Measurements from ENCODE around the gene SSBP3. TPM values are rescaled to one million over a fixed set of nuclear protein-coding genes. Genes with fewer than 3 reads are reported as not detected.
"Not testable (repeated sequence)": the region's sequence is repeated elsewhere in the genome, so short reads cannot be mapped to it uniquely, and the experiment has no call there.

SSBP3 gene
- polyA plus RNA-seq, 1 donor: 52.0 TPM

DNA sequence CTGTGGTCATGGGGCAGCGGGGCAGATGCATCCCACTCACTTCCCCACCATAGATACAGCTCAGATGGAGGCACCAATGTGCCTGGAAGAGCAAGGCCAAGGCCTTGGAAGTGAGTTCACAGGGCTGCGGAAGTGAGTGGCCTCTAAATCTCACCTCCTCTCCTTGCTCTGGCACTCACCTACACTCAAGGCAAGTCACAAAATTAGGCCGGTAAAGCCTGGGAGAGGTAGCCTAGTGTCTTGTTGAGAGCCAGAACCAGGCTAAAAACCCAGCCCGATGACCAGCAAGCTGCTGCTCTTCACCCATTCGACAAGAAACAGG, 57.5 kb downstream of the SSBP3 start:
- no peak for DNase-seq (ENCODE audit: low read depth)

DNA sequence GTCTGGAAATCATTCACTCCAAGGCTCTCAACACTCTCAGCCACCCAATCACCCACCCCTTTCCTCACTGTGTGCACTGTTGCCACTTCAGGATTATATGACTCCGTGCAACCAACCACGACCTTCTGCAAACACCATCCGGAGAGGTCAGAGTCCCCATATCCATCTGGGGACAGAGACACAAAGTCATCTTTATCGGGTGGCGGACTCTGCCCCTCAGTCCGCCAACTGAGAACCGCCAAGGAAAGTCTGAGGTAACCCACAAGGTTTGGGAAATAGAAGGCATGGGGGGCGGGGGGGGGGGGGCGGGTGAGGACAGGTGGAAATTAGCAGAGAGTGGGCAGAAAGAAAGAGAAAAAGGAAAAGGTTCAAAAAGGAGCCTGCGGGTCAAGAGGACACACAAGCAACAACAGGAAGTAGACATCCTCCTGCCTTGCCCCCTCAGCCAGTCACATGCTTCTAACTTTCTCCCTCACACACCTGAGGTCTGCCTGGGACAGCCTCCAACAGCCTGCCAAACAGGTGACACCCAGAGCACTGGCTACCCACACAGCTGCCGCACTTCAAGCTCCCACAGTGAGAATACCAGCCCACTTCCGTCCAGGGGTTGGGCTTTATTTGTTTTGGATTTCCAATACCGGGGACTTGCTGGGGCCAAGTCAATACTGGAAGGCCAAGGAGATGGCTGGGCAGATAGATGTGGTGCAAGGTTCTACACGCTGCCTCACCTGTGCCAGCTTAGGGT, 58.1 kb downstream of the SSBP3 start:
- no peak for DNase-seq (ENCODE audit: low read depth)

DNA sequence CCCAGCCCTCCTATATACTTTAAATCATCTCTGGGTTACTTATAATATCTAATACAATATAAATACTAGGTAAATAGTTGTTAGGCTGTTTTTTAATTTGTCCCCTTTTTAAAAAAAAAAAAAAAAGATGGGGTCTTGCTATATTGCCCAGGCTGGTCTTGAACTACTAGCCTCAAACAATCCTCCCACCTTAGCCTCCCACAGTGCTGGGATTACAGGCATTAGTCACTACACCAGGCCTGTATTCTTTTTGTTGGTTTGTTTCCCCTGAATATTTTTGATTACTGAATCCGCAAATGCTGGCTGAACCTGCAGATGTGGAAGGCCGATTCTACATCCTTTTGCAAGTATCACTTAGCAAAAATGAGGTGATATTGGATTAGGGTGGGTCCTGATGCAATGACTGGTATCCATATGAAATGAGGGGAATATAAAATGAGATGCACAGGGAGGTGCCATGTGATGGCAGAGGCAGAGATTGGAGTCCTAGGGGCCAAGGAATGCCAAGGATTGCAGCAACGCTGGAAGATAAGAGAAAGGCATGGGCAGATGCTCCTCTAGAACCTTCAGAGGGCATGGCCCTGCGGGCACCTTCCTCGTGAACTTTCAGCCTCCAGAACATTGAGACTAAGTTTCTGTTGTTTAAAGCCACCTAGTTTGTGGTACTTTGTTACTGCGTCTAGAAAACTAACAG, 58.8 kb downstream of the SSBP3 start:
- no peak for DNase-seq (ENCODE audit: low read depth)

DNA sequence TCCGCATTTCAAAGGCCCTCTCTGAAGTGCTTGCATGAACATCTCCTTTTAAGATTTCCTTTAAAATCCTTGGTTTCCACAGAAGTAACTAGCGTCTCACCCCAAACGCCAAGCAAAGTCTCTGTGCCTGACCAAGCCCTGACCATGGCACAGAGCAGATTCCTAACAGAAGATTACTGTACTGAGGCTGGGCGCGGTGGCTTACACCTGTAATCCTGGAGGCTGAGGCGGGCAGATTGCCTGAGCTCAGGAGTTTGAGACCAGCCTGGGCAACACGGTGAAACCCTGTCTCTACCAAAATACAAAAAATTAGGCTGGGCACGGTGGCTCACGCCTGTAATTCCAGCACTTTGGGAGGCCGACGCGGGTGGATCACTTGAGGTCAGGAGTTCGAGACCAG, 60.6 kb downstream of the SSBP3 start:
- DNase-seq (ENCODE audit: low read depth): not testable (repeated sequence)

DNA sequence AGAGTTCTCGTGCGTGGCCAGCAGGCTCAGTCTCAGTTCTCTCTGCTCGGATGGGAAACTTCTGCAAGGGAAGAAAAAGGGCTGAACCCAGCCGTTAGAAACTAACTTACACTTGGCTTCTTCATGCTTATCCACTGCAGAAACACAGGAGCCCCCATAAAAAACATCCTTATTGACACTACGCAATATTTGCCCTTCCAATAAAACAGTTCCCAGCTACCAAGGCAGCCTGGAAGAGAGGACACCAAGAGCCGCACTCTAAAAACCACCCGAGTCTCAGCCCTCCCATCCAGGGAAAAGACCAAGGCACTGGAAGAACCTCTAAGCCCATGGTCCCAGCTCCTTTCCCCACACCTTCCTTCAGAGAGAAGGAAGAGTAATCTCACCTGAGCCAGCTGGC, 61.1 kb downstream of the SSBP3 start:
- no peak for DNase-seq (ENCODE audit: low read depth)

DNA sequence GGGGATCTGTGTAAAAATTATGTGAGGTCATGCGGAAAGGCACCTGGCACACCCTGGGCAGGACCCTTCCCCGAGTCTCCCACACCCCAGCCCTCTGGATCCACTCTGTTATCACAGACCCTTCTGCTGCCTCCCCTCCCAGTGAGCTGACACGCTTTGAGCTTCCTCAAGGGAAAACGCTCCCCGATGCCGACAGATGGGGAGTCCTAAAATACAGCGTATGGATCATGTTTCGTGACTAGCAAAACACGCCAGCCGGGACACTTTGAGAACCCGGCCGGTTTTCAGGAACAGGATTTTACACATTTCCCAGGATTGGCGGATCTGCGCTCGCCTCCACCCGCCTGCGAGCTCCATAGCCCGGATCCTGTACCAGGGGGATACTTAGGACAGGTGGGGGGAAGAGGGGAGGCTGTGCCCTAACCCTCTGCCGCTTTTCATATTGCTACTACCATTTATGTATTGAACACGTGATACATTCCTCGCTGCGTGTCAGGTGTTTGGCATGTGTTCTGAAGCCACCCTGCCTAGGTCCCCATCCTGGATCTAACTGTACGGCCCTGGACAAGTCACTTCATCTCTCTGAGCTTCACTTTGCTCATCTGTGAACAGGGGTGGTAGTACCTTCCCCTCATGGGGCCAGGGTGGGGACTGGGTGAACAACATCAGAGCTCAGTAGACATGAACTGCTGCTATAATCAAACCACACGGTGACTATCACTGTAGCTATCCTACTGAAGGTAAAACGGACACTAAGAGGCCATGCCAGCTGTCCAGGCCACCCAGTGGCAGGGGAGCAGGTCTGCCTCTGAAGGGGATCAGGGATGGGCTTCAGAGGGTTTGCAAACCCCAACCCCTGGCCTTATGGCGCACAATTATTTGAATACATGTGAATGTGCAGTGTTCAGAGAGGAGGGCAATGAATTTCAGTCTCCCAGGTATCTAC, 63.2 kb downstream of the SSBP3 start:
- DNase-seq (ENCODE audit: low read depth): no peak

DNA sequence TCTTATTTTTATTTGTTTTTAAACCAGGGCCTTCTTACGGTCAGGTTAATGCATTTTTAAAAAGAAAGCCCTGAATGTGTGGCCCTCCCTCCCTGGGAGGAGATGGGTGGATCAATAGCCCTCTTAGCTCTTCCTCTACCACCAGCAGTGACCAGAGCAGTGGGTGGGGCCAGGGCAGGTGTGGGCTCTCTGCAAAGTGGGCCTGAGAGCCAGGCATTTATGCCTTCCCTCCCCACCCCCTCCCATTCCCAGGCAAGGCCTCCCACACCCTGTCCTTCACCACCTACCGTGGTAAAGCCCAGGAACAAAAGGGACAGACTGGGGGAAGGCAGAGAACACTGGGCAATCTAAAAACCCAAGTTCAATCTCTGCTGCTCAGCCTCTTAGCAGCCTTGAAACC, 63.9 kb downstream of the SSBP3 start:
- DNase-seq (ENCODE audit: low read depth): no peak

DNA sequence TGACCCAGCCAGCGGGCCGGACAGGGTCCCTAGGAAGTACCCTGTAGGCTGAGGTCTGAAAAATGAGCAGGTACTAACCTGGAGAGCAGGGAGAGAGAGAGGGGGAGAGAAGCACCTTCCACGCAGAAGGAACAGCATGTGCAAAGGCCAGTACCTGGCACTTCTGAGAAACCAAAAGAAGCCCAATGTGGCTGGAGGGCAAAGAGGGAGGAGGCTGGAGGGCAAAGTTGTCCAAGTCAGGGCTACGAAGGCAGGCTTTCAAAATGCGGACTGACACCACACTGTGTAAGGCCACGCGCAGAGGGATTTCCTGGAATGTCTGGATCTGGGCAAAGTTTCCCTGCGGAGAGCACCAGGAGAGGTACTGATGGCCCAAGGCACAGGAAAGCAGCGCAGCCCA, 64.4 kb downstream of the SSBP3 start:
- DNase-seq (ENCODE audit: low read depth): no peak

DNA sequence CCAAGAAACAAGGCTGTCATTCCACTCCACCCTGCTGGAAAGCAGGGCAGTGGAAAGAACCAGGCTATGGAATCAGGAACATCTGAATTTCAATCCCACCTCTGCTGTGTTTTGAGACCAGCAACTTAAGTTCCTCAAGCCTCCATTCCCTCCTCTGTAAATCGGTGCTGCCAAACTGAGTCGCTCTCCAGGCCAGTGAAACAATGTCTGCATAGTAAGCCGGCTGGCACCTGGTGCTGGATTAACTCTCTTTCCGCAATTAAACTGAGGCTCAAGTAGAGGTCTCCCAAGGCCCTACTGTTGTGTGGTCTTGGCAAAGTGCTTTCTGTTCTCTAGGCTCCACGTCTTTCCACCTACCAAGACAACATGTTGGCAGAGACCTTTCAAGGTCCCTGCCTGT, 65.3 kb downstream of the SSBP3 start:
- DNase-seq (ENCODE audit: low read depth): no peak

DNA sequence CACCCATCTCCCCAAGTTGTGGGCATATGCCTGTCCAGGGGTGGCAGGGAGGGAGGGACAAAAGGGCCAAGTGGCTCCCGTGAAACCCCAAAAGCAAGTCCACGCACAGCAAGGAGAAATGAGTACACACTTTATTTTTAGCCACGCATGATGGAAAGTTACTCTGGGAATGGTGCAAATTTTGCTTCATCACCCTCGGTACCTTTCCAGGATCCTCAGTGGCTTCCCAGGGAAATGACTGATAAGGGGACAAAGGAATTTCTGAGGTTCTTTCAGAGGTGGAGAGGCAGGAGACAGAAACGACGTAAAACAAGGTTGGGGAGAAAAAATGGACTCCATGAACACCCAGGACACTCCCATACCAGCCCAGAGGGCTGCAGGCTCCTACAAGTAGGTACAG, 65.8 kb downstream of the SSBP3 start:
- no peak for DNase-seq (ENCODE audit: low read depth)

DNA sequence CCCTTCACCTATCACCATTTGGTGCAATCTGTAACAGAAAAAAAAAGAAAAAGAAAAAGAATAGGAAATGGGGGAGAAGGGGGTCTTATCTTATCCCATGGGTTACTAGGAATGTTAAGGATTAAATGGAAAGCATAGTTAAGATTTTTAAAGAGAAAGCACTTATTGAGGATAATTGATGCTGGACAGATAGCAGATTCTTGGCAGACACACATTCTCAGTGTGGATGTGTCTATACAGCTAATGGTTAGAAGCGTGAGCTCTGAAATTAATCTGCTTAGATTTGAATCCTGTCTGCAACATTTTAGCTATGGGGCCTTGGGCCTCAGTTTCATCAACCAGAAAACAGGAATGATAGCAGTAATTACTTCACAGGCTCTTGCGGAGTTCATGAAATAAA, 67.1 kb downstream of the SSBP3 start:
- DNase-seq (ENCODE audit: low read depth): no peak

DNA sequence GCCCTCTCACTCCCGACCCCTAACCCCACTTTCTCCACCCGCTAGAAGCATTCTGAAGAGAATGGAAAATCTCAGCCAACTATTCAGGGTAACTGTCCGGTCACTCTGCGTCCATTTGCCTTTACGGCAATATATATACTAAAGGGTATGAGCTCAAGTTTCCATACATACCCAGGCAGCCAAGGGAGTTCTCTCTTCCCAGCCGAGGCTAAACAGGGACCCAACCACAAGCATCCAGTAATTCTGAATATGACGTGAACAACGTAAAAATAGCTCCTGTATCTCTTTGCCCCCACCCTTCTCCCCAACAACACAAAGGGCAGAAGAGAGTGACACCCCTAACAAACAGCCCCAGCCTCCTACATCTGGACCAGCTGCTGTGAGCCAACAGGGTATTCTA, 67.7 kb downstream of the SSBP3 start:
- DNase-seq (ENCODE audit: low read depth): no peak

DNA sequence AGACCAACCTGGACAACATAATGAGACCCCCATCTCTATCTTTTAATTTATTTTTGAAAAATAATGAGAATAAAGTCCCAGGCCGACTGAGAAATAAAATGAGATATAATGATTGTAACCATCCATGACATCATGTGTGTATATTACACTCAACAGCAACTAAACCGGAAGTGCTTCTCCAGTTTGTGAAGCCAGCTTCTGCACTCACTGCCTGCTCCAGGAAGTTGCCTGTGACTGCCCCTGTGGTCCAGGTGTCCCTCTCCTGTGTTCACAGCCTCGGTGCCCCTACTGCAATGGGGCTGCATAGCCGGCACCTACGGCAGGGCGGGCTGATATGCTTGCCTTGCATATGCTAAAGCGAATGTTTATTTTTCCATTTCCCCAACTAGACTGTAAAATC, 68.3 kb downstream of the SSBP3 start:
- no peak for DNase-seq (ENCODE audit: low read depth)

DNA sequence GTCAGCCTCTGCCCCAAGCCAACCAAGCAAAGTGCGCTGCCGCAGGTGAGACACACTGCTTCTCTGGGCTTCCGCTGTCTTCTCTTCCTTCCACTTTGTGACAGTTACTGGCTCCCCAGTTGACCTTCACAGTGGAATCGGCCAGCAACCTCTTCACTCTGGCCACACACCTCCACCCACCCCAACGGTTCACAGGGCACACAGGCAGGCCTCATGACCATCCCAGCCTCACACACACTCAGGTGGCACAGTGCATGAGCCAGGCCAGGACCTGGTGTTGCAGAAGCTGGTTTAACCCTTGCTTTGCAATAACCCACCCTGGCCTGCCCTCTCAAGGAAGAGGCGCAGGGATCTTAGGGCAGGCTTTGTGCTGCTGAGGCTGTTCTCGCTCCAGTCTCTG, 69.2 kb downstream of the SSBP3 start:
- DNase-seq (ENCODE audit: low read depth): no peak

DNA sequence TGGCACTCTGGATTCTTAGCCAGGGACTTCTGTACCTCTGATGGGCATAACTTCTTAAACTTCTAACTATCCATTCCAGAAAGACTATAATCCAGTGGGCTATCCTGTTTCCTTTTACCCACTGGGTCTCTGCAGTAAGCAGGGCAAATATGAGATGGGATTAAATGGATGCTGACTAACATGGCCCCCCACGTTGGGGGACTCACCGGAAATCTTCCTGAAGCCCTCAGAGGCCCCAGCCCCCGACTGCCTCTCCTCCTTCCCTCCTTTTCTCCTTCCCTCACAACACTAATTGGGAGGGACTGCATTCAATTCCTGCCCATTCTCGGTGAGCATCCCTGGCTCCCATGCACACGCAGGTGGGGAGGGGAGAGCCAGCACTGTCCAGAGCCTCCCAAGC, 70.1 kb downstream of the SSBP3 start:
- no peak for DNase-seq (ENCODE audit: low read depth)

DNA sequence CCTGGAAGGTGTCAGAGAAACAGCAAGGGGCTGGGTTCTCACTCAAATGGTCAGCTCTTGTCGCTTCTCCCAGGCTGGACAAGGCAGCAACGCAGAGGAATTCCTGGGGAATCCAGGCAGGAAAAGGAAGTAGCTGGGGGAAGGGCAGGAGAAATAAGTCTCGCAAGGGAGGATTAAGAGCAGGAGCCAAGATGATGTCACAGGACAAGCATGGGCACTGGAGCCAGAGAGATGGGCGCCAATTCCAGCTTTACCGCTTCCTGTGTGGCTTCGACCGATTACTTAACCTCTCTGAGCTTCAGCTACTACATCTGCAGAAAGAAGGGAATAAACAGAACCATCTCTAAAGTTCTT, 70.5 kb downstream of the SSBP3 start:
- DNase-seq (ENCODE audit: low read depth): peak; percentile 68

DNA sequence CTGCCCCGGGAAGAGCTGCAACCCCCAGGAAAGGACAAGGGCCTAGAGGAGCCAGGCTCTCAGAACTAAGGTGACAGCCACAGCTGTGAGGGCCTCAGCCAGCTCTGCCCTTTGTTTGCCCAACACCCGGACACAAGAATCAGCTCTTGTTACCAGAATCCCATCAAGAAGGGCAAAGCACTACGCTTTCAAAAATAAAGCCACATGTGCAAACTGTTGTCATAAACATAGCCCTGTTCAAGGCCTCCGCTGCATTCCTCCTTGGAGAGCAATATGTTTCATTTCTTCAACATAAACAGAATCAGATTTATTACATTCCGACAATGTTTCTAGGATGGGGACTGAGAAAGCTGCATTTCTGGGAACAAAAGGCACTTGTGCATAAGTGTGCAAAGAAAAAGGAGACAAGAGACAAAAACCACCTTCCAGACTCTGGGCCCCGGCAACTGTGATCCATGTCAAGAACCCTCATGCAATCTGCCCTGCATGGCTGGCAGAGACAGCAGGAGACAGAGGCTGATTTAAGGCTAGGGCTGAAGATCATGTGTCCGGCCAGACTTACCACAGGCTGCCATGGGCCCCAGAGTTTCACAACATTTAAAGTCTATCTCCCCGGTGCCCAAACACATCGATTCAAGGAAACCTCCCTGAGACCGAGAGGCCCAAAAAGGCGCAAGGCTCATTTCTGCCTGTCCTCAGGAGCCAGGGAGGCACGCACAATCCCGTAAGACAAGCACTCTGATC, 71.0 kb downstream of the SSBP3 start:
- DNase-seq (ENCODE audit: low read depth): no peak

DNA sequence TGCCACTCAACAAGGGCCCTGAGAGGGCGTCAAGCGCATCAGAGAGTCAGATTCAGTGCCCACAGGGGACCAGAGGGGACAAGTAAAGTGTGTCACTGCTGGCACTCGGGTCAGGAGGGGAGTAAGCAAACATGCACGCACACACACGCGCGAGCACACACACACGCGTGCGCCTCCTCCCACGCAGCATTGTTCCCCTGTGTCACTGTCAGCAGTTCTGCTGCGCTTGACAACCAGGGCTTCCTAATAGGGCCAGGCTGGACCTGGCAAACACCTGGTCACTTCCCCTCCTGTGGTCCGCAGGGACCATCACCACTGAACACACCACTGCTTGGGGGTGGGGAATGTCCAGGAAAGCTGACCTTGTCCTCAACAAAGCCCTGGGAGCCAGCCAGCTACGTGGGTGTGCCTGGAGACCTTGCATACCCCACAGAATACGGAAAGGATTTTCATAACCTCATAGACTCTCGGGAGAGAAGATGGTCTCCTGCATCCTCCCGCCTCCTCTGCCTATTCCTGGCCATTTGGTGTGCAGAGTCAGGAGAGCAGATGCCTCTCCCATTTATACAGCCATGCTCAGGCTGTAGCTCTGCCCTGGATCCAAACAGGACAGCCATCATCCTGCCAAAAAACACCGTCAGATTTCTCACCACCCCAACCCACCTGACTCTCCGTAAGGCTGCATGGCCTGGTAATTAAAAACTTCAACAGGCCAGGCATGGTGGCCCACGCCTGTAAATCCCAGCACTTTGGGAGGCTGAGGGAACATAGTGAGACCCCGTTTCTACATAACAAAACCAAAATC, 73.2 kb downstream of the SSBP3 start:
- no peak for DNase-seq (ENCODE audit: low read depth)

DNA sequence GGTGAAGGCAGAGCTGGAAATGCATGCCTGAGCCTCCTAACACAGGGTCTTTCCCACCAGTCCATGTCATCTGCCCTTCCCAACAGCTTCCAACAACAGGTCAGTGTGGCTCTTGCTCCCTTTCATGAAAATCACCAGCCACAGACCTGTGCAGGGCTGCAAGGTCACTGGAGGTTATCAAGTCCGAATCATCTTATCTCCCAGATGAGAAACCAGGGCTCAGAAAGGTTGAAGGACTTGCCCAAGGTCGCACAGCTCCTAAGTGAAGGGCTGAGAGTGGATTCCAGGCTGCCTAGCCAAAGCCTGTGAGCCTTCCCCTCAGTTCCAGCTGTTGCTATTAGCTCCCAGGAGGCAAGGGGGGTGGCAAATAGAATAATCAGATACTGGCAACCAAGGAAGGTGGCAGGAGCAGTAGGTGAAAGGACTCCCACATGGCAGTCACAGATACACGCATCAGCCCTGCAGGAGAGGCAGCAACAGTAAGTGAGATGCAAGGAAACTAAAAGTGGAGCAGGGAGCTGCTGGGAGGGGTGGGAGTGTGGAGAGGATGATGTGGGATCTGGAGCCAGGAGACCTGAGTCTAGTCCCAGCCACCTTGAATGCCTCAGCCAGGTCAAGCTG, 74.2 kb downstream of the SSBP3 start:
- DNase-seq (ENCODE audit: low read depth): no peak

DNA sequence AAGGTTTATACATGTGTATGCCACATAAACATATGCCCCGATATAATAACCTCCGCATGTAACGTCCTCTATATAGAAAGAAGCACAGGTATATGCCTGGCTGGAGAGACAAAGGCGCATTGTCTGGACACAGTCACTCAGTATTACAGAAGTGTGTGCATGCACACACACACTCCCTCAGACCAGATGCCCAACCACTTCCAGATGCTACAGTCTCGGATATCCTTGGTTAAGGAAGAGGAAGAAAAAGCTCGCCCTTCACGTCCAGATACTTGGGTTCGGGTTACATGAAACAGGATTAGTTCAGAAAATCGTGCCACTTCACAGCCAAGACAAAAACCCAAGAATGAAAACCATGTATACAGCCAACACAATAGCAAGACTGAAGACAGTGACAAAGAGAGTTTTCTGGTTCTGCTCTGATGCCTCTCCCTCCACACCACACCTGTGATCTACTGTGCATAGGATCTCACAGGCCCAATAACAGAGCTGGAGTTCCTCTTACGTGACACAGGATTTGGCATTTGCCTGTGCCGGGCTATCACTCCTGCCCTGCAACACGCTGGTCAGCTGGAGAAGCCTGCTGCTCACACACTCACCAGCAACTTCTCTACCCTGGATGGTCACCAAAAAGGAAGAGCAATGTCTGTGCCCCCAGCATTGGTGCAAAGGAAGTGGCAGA, 75.0 kb downstream of the SSBP3 start:
- DNase-seq (ENCODE audit: low read depth): no peak
